ENCODE measurements around the gene DDX39B. TPM values are rescaled to one million over a fixed set of nuclear protein-coding genes. Genes with fewer than 3 reads are reported as not detected.
"Not testable (repeated sequence)": the region's sequence is repeated elsewhere in the genome, so short reads cannot be mapped to it uniquely, and the experiment has no call there.

Gene DDX39B
- polyA plus RNA-seq, 3 donors: 315 to 359 (median 351) TPM

DNA sequence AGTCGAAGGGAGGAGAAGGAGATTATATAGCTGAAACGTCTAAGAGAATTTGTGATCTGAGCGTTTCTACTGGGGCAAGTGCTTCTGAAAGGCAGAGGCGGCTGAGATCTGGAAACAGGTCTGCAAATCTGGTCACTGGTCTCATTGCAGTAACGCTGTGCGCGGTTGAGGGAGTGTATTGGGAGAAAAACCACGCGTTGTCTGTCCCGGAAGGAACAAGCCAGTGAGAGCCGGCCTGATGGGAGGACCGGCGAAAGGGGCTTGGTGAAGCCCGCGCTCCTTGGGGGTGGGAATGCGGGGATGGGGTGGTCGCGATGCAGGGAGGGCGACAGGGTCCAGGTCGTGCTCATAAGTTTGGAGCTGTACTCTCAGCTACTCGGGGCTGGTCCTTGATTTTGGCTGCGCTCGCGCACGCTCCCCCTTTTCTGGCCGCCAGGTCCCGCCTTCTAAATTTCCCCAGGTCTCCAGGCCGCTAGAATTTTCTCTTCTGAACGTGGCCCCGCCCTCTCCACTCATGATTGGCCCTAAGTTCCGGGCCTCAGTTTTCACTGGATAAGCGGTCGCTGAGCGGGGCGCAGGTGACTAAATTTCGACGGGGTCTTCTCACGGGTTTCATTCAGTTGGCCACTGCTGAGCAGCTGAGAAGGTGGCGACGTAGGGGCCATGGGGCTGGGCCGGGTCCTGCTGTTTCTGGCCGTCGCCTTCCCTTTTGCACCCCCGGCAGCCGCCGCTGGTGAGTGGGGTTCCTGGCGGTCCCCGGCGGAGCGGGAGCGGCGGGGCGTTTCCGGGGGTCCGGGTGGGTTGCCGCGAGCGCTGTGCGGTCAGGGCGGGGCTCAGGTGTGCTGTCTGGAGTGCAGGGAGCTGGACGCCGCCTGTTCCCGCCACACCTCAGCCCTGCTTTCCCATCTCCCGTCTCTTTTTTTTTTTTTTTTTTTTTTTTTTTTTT lies 44.0 kb downstream of the DDX39B start, which contains the start of gene MICB:
TSS of gene MICB (plus strand) at position 615 of the 946 bp plus-strand sequence. CDS start at position 664, 49 bp downstream.
- no peak within 1 kb of the TSS for H3K27ac ChIP-seq (ENCODE audit: low read depth, low read length)
- WGBS, 3 donors: 0 to 2% (median 1%) methylated on average over 60 to 64 of the region's 64 CpGs

DNA sequence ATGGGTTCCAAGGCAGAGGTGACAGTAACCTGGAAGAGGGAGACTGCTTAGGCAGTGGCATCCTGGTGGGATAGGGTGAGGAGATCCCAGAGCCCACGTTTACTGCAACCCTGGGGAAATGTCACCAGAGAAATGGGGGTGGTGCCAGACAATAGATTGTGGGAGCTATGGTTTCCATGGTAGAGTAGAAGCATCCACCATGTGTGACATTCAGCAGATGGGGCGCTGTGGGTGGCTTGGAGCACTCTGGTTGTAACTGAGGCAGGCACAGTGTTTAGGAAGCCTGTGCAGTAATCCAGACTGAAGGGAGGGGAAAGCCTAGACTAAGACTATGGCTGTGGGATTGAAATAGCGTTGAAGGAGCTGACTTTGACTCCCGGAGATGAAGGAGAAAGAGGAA lies 45.0 kb downstream of the DDX39B start:
- 41 to 71% (median 53%) methylated on average over 4 of the region's 4 CpGs for WGBS, 3 donors
- not testable (repeated sequence) for H3K27ac ChIP-seq (ENCODE audit: low read depth, low read length)

DNA sequence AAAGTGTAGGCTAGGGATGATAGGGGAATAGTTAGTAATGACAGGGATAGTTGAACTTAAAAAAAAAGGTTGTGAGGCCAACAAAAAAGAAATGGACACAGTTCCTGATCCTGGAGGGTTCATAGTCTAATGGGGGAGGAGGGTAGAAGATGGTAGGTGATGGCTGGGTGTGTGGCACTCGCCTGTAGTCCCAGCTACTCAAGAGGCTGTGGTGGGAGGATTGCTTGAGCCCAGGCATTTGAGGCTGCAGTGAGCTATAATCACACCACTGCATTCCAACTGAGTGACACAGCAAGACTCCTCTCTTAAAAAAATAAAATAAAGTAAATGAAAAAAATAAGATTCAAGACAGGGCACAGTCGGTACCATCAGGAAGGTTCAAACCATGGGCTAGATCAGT lies 46.2 kb downstream of the DDX39B start:
- WGBS, 3 donors: 59 to 69% (median 63%) methylated on average over 2 of the region's 2 CpGs
- no peak overlapping the region for H3K27ac ChIP-seq (ENCODE audit: low read depth, low read length)

GRCh38 chr6:31493875-31494694 lies 47.7 kb downstream of the DDX39B start:
- 0 to 1% (median 1%) methylated on average over 57 to 58 of the region's 58 CpGs for WGBS, 3 donors
- H3K27ac ChIP-seq (ENCODE audit: low read depth, low read length): no peak overlapping the region

- WGBS, 3 donors: 0 to 5% (median 2%) methylated on average over 2 of the region's 2 CpGs
- not testable (repeated sequence) for H3K27ac ChIP-seq (ENCODE audit: low read depth, low read length)
These were observed 48.3 kb downstream of the DDX39B start for GRCh38 chr6:31493550-31493874.

GRCh38 chr6:31490115-31490873 lies 51.5 kb downstream of the DDX39B start:
- WGBS, 3 donors: 56 to 71% (median 59%) methylated on average over 14 to 15 of the region's 16 CpGs
- no peak overlapping the region for H3K27ac ChIP-seq (ENCODE audit: low read depth, low read length)

DNA sequence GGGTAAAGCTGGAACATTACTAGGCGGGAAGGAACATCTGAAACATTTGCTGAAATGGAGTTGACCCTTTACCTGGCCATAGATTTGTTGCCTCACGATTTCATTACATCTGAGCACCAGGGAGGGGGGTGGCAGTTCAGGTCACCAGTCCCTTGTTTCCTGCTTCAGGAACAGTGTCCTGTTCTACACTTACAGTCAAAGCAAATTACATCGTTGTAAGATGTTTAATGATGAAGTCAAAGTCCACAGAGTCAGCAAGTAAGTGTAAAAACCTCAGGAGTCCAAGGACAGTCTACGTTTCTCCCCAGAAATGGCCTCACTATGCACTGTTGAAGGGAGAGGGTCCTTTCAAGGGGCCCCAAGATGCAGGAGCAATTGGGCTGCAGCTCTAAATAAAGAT lies 52.7 kb downstream of the DDX39B start:
- 52 to 84% (median 77%) methylated on average over 4 of the region's 4 CpGs for WGBS, 3 donors

GRCh38 chr6:31487674-31488073 lies 54.1 kb downstream of the DDX39B start:
- WGBS, 3 donors: 74 to 80% (median 80%) methylated on average over 6 of the region's 6 CpGs

More for the DNA sequence above, 52.7 kb downstream of the DDX39B start:
- H3K27ac ChIP-seq (ENCODE audit: low read depth, low read length): no peak overlapping the region

GRCh38 chr6:31486065-31486837 lies 55.6 kb downstream of the DDX39B start:
- H3K27ac ChIP-seq (ENCODE audit: low read depth, low read length): not testable (repeated sequence)
- no CpG with 5 or more reads among the region's 9 CpGs for WGBS, 3 donors

More at GRCh38 chr6:31487674-31488073, 54.1 kb downstream of the DDX39B start:
- not testable (repeated sequence) for H3K27ac ChIP-seq (ENCODE audit: low read depth, low read length)

DNA sequence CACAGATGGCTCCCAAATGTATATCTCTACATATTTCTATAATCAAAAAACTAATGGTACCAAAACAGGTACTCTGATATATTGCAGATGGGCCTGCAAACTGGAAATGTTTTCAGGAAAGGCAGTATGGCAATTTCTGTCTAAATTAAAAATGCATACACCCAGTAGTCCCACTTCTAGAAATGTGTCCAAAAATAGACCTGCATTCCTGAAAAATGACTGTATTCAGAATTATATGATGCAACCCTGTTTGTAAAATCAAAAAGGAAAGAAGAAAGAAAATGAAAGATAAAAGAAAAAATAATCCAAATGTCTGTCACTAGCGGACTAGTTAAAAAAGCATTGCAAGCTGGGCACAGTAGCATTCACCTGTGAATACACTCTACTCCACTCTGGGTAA lies 56.7 kb downstream of the DDX39B start:
- no peak overlapping the region for H3K27ac ChIP-seq (ENCODE audit: low read depth, low read length)
- 69 to 97% (median 81%) methylated on average over 1 of the region's 1 CpG for WGBS, 3 donors

DNA sequence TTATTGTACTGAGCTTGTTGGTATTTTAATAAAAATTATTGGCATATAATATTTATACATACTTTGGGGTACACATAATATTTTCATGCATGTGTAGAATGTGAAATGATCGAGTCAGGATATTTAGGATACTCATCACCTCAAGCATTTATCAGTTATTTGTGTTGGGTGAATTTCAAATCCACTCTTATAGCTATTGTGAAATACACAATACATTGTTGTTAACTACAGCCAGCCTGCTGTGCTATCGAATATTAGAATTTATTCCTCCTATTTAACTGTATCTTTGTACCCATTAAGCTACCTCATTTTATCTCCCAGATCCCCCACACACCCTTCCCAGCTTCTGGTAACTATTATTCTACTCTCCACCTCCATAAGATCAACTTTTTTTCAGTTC lies 58.4 kb downstream of the DDX39B start:
- 58 to 93% (median 67%) methylated on average over 2 of the region's 2 CpGs for WGBS, 3 donors
- H3K27ac ChIP-seq (ENCODE audit: low read depth, low read length): no peak overlapping the region

- 83 to 92% (median 85%) methylated on average over 11 of the region's 11 CpGs for WGBS, 3 donors
- H3K27ac ChIP-seq (ENCODE audit: low read depth, low read length): no peak overlapping the region
These were observed 61.2 kb downstream of the DDX39B start for GRCh38 chr6:31480574-31480973.

Other genes starting within 250 kb of the DDX39B start
- gene HLA-B, start 184.8 kb downstream of the DDX39B start, polyA plus RNA-seq: 1,000 to 10,000 TPM in 1 of 3 donors, 100 to 1,000 TPM in 2; 379 to 1,027 (median 723) TPM
- gene MICA, start 138.4 kb downstream of the DDX39B start, polyA plus RNA-seq: 10 to 100 TPM; 12.0 to 14.8 (median 14.3) TPM
- gene MICB, start 43.9 kb downstream of the DDX39B start, polyA plus RNA-seq: 1 to 10 TPM in 1 of 3 donors, under 1 TPM in 2; 0.53 to 3.3 (median 0.95) TPM
- not detected for gene MCCD1, start 13.0 kb downstream of the DDX39B start, polyA plus RNA-seq
- 1 to 10 TPM in 1 of 3 donors, under 1 TPM in 2; 0.48 to 1.8 (median 0.81) TPM for gene ATP6V1G2, start 4.6 kb upstream of the DDX39B start, polyA plus RNA-seq
- gene NFKBIL1, start 5.6 kb upstream of the DDX39B start, polyA plus RNA-seq: 10 to 100 TPM; 21.5 to 40.3 (median 25.0) TPM
- gene LTA, start 30.3 kb upstream of the DDX39B start, polyA plus RNA-seq: under 1 TPM in 2 of 3 donors, not detected in 1; 0.08 to 0.21 TPM
- gene TNF, start 33.6 kb upstream of the DDX39B start, polyA plus RNA-seq: 1 to 10 TPM in 1 of 3 donors, under 1 TPM in 2; 0.16 to 1.1 (median 0.56) TPM
- 1 to 10 TPM; 1.9 to 6.7 (median 5.3) TPM for gene LTB, start 40.4 kb upstream of the DDX39B start, polyA plus RNA-seq
- 10 to 100 TPM in 2 of 3 donors, 1 to 10 TPM in 1; 3.1 to 41.1 (median 32.1) TPM for gene LST1, start 44.3 kb upstream of the DDX39B start, polyA plus RNA-seq
- gene NCR3, start 51.0 kb upstream of the DDX39B start, polyA plus RNA-seq: under 1 TPM in 2 of 3 donors, not detected in 1; 0.14 to 0.39 TPM
- gene AIF1, start 73.2 kb upstream of the DDX39B start, polyA plus RNA-seq: 100 to 1,000 TPM in 1 of 3 donors, 10 to 100 TPM in 1, 1 to 10 TPM in 1; 7.9 to 180 (median 63.1) TPM
- gene PRRC2A, start 78.7 kb upstream of the DDX39B start, polyA plus RNA-seq: 100 to 1,000 TPM in 2 of 3 donors, 10 to 100 TPM in 1; 47.8 to 112 (median 110) TPM
- gene BAG6, start 110.7 kb upstream of the DDX39B start, polyA plus RNA-seq: 100 to 1,000 TPM; 109 to 202 (median 189) TPM
- gene APOM, start 113.9 kb upstream of the DDX39B start, polyA plus RNA-seq: 1 to 10 TPM; 2.0 to 6.5 (median 3.6) TPM
- gene C6orf47, start 118.8 kb upstream of the DDX39B start, polyA plus RNA-seq: 10 to 100 TPM in 2 of 3 donors, 1 to 10 TPM in 1; 8.8 to 17.0 (median 14.1) TPM
- 10 to 100 TPM in 2 of 3 donors, 1 to 10 TPM in 1; 9.7 to 16.6 (median 14.0) TPM for gene GPANK1, start 123.0 kb upstream of the DDX39B start, polyA plus RNA-seq
- 100 to 1,000 TPM; 103 to 186 (median 172) TPM for gene CSNK2B, start 124.1 kb upstream of the DDX39B start, polyA plus RNA-seq
- gene LY6G5B, start 128.0 kb upstream of the DDX39B start, polyA plus RNA-seq: 1 to 10 TPM; 4.2 to 9.8 (median 4.8) TPM
- 1 to 10 TPM; 1.2 to 3.5 (median 2.4) TPM for gene LY6G5C, start 139.1 kb upstream of the DDX39B start, polyA plus RNA-seq
- gene ABHD16A, start 161.3 kb upstream of the DDX39B start, polyA plus RNA-seq: 10 to 100 TPM; 28.5 to 39.8 (median 30.5) TPM
- gene LY6G6F, start 164.9 kb upstream of the DDX39B start, polyA plus RNA-seq: under 1 TPM in 1 of 3 donors, not detected in 2; 0.45 TPM
- gene LY6G6D, start 173.3 kb upstream of the DDX39B start, polyA plus RNA-seq: not detected
- under 1 TPM in 1 of 3 donors, not detected in 2; 0.16 TPM for gene LY6G6C, start 179.7 kb upstream of the DDX39B start, polyA plus RNA-seq
- gene MPIG6B, start 181.4 kb upstream of the DDX39B start, polyA plus RNA-seq: under 1 TPM in 2 of 3 donors, not detected in 1; 0.06 to 0.22 TPM
- 100 to 1,000 TPM in 2 of 3 donors, 10 to 100 TPM in 1; 21.9 to 213 (median 122) TPM for gene DDAH2, start 187.3 kb upstream of the DDX39B start, polyA plus RNA-seq
- 100 to 1,000 TPM; 140 to 335 (median 301) TPM for gene CLIC1, start 194.5 kb upstream of the DDX39B start, polyA plus RNA-seq
- gene MSH5, start 198.0 kb upstream of the DDX39B start, polyA plus RNA-seq: 1 to 10 TPM; 2.4 to 4.4 (median 3.9) TPM
- gene SAPCD1, start 220.7 kb upstream of the DDX39B start, polyA plus RNA-seq: 1 to 10 TPM in 1 of 3 donors, under 1 TPM in 1, not detected in 1; 0.51 to 1.4 TPM
- 1 to 10 TPM in 1 of 3 donors, under 1 TPM in 1, not detected in 1; 0.61 to 2.1 TPM for gene VWA7, start 235.3 kb upstream of the DDX39B start, polyA plus RNA-seq